Erythroblast (primary cell): ENCODE data around the gene DPP7.

Experiments used
- GATA1 ChIP-seq: IDR thresholded peaks from 2 replicates; pipeline ENCODE4 v1.6.1; 2011; ENCODE audit warnings: low read depth, mild to moderate bottlenecking, control low read depth, low read length, moderate library complexity
- POLR2A ChIP-seq: IDR thresholded peaks from 2 replicates; pipeline ENCODE4 v1.6.1; 2011; ENCODE audit warnings: mild to moderate bottlenecking, low read length

DNA sequence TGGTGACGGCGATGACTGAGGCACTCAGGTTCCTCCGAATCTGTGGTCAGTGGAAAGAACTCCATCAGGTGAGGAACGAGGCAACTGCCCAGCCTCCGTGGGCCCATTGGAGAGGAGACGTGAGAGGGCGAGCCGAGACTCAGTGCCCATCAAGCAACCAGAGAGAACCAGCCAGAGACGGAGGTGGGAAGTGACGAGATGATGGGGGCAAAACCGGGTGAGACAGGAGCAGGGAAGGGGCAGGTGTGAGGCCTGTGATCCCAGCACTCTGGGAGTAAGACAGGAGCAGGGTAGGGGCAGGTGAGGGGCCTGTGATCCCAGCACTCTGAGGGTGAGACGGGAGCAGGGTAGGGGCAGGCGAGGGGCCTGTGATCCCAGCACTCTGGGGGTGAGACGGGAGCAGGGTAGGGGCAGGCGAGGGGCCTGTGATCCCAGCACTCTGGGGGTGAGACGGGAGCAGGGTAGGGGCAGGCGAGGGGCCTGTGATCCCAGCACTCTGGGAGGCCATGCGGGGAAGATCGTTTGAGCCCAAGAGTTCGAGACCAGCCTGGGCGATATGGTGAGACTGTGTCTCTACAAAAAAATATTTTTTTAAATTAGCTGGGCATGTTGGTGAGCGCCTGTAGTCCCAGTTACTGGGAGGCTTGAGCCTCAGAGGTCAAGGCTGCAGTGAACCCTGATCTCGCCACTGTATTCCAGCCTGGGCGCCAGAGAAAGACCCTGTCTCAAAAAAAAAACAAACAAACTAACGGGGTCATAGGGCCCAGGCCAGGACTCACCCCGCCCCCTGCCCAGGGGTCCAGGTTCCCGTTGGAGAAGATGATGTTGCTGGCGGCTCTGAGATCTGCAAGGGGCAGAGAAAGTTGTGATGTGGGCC is 3.4 kb downstream of the DPP7 start:
- TF ChIP-seq POLR2A = no peak
- no peak for TF ChIP-seq GATA1
